ENCODE measurements around the gene ZSCAN16.

Gene ZSCAN16

GRCh38 chr6:28124971-28125353 is 553 bp downstream of the ZSCAN16 start:
- Histone ChIP-seq H3K4me3 (ENCODE audit: low read depth in 1 of 2, low read length in 2 of 2) (no peak overlapping the region), H3K4me2 (ENCODE audit: insufficient read depth, low read length) (no peak overlapping the region), H3K4me1 (ENCODE audit: insufficient read depth, low read length) (no peaks in the 10 kb centered on the region), H3K9ac (ENCODE audit: low read depth, low read length) (no peak overlapping the region), H4K20me1 (ENCODE audit: insufficient read depth, low read length) (peaks cover 57% of the 10 kb centered on the region; the same call in 1 of the 2 replicates), H3K9me3 (ENCODE audit: insufficient read depth, low read length, severe bottlenecking) (no peaks in the 10 kb centered on the region), H2AFZ (ENCODE audit: low read depth, low read length) (no peak overlapping the region), H3K36me3 (ENCODE audit: insufficient read depth, low read length) (peaks cover 66% of the 10 kb centered on the region), H3K27ac (ENCODE audit: low read length) (no peak overlapping the region), H3K79me2 (ENCODE audit: insufficient read depth, low read length) (peaks cover 68% of the 10 kb centered on the region), H3K27me3 (ENCODE audit: insufficient read depth, low read length, poor library complexity) (no peaks in the 10 kb centered on the region)
- TF ChIP-seq EZH2 (IDR thresholded peaks at IDR 0.05; ENCODE audit: borderline replicate concordance, low read depth, low read length, severe bottlenecking), result no peak
- DNase-seq (no peak), ATAC-seq (ENCODE audit: insufficient read depth, low read depth) (no peak)

- ATAC-seq (ENCODE audit: insufficient read depth, low read depth), result 0 out of 3 replicates have a peak, but pooled peaks have one; percentile 34
- no peak overlapping the region for H3K4me3 ChIP-seq (ENCODE audit: low read depth in 1 of 2, low read length in 2 of 2)
- H3K4me1 ChIP-seq (ENCODE audit: insufficient read depth, low read length), result no peaks in the 10 kb centered on the region
- H4K20me1 ChIP-seq (ENCODE audit: insufficient read depth, low read length), result peaks cover 57% of the 10 kb centered on the region; the same call in 1 of the 2 replicates
- no peak overlapping the region for H3K27ac ChIP-seq (ENCODE audit: low read length)
- H2AFZ ChIP-seq (ENCODE audit: low read depth, low read length), result no peak overlapping the region
- H3K9ac ChIP-seq (ENCODE audit: low read depth, low read length), result no peak overlapping the region
- DNase-seq, result no peak
- no peak overlapping the region for H3K4me2 ChIP-seq (ENCODE audit: insufficient read depth, low read length)
- no peak for TF ChIP-seq EZH2 (IDR thresholded peaks at IDR 0.05; ENCODE audit: borderline replicate concordance, low read depth, low read length, severe bottlenecking)
- TF ChIP-seq CTCF (IDR thresholded peaks at IDR 0.05; ENCODE audit: borderline replicate concordance, extremely low read depth, low read length, poor library complexity, severe bottlenecking), result no peak
- no peaks in the 10 kb centered on the region for H3K9me3 ChIP-seq (ENCODE audit: insufficient read depth, low read length, severe bottlenecking)
- peaks cover 62% of the 10 kb centered on the region for H3K36me3 ChIP-seq (ENCODE audit: insufficient read depth, low read length)
- H3K79me2 ChIP-seq (ENCODE audit: insufficient read depth, low read length), result peaks cover 72% of the 10 kb centered on the region
- no peaks in the 10 kb centered on the region for H3K27me3 ChIP-seq (ENCODE audit: insufficient read depth, low read length, poor library complexity)
Observed at GRCh38 chr6:28125401-28125800, 992 bp downstream of the ZSCAN16 start.

GRCh38 chr6:28134015-28134414 is 9.6 kb downstream of the ZSCAN16 start:
- Histone ChIP-seq H3K36me3 (ENCODE audit: insufficient read depth, low read length) (peaks cover 37% of the 10 kb centered on the region), H3K27me3 (ENCODE audit: insufficient read depth, low read length, poor library complexity) (no peaks in the 10 kb centered on the region), H3K27ac (ENCODE audit: low read length) (no peak overlapping the region), H3K79me2 (ENCODE audit: insufficient read depth, low read length) (peaks cover 97% of the 10 kb centered on the region), H3K9me3 (ENCODE audit: insufficient read depth, low read length, severe bottlenecking) (no peaks in the 10 kb centered on the region), H3K4me3 (ENCODE audit: low read depth in 1 of 2, low read length in 2 of 2) (no peak overlapping the region), H3K4me2 (ENCODE audit: insufficient read depth, low read length) (peak overlapping the region; percentile 46), H3K9ac (ENCODE audit: low read depth, low read length) (no peak overlapping the region), H2AFZ (ENCODE audit: low read depth, low read length) (no peak overlapping the region), H3K4me1 (ENCODE audit: insufficient read depth, low read length) (peaks cover 57% of the 10 kb centered on the region), H4K20me1 (ENCODE audit: insufficient read depth, low read length) (peaks cover 28% of the 10 kb centered on the region; the same call in 1 of the 2 replicates)
- ATAC-seq (ENCODE audit: insufficient read depth, low read depth), result 0 out of 3 replicates have a peak, but pooled peaks have one; percentile 21
- peak; percentile 68 for TF ChIP-seq CTCF (IDR thresholded peaks at IDR 0.05; ENCODE audit: borderline replicate concordance, extremely low read depth, low read length, poor library complexity, severe bottlenecking)
- no peak for TF ChIP-seq EZH2 (IDR thresholded peaks at IDR 0.05; ENCODE audit: borderline replicate concordance, low read depth, low read length, severe bottlenecking)
- peak; percentile 40 for DNase-seq

- no peak overlapping the region for H2AFZ ChIP-seq (ENCODE audit: low read depth, low read length)
- peaks cover 62% of the 10 kb centered on the region for H3K4me1 ChIP-seq (ENCODE audit: insufficient read depth, low read length)
- peaks cover 90% of the 10 kb centered on the region for H3K79me2 ChIP-seq (ENCODE audit: insufficient read depth, low read length)
- DNase-seq (no peak), ATAC-seq (ENCODE audit: insufficient read depth, low read depth) (no peak)
- peaks cover 30% of the 10 kb centered on the region for H3K36me3 ChIP-seq (ENCODE audit: insufficient read depth, low read length)
- peak overlapping the region; percentile 46 for H3K4me2 ChIP-seq (ENCODE audit: insufficient read depth, low read length)
- H3K27me3 ChIP-seq (ENCODE audit: insufficient read depth, low read length, poor library complexity), result no peaks in the 10 kb centered on the region
- H4K20me1 ChIP-seq (ENCODE audit: insufficient read depth, low read length), result peaks cover 22% of the 10 kb centered on the region; the same call in 1 of the 2 replicates
- H3K9me3 ChIP-seq (ENCODE audit: insufficient read depth, low read length, severe bottlenecking), result no peaks in the 10 kb centered on the region
- H3K4me3 ChIP-seq (ENCODE audit: low read depth in 1 of 2, low read length in 2 of 2), result no peak overlapping the region
- TF ChIP-seq CTCF (IDR thresholded peaks at IDR 0.05; ENCODE audit: borderline replicate concordance, extremely low read depth, low read length, poor library complexity, severe bottlenecking) (no peak), EZH2 (IDR thresholded peaks at IDR 0.05; ENCODE audit: borderline replicate concordance, low read depth, low read length, severe bottlenecking) (no peak)
- no peak overlapping the region for H3K9ac ChIP-seq (ENCODE audit: low read depth, low read length)
- H3K27ac ChIP-seq (ENCODE audit: low read length), result no peak overlapping the region
Observed at GRCh38 chr6:28134716-28135115, 10.3 kb downstream of the ZSCAN16 start.

Data from DND-41 (cell line).